ENCODE results near the gene CDK11B. TPM values are rescaled to one million over a fixed set of nuclear protein-coding genes. Genes with fewer than 3 reads are reported as not detected.
"Not testable (repeated sequence)": the region's sequence is repeated elsewhere in the genome, so short reads cannot be mapped to it uniquely, and the experiment has no call there.

The CDK11B gene
- polyA plus RNA-seq, 4 donors: 24.6 to 61.7 (median 45.1) TPM

DNA sequence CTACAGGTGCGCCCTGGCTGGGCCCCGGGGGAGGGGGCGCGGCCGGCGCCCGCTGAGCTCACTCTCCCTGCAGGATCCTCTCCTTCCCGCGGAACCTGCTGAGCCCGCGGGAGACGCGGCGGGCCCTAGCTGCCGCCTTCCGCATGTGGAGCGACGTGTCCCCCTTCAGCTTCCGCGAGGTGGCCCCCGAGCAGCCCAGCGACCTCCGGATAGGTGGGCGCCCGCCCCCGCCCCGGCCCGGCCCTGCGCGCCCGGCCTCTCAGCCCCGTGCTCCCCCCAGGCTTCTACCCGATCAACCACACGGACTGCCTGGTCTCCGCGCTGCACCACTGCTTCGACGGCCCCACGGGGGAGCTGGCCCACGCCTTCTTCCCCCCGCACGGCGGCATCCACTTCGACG lies 41.3 kb upstream of the CDK11B start:
- not testable (repeated sequence) for FAIRE-seq; H3K9me3 ChIP-seq (ENCODE audit: control insufficient read depth in 2 of 2, insufficient read depth in 1 of 2, low read depth in 1 of 2, low read length in 1 of 2); H3K4me1 ChIP-seq (ENCODE audit: control insufficient read depth in 3 of 3, insufficient read depth in 2 of 3, low read depth in 1 of 3, low read length in 2 of 3); H3K27me3 ChIP-seq (ENCODE audit: control insufficient read depth in 3 of 3, insufficient read depth in 3 of 3, low read length in 3 of 3); H3K27ac ChIP-seq (ENCODE audit: low read depth in 1 of 3, low read length in 2 of 3); H3K4me3 ChIP-seq (ENCODE audit: low read depth in 1 of 3, low read length in 3 of 3); DNase-seq
- H3K36me3 ChIP-seq (ENCODE audit: control insufficient read depth in 3 of 3, insufficient read depth in 2 of 3, low read depth in 1 of 3, low read length in 3 of 3): peaks cover 0 to 14% (median 0%) of the 10 kb centered on the region in 3 donors
- WGBS, 3 donors: no CpG with 5 or more reads among the region's 45 CpGs

- H3K27ac ChIP-seq (ENCODE audit: low read depth in 1 of 3, low read length in 2 of 3); H3K4me1 ChIP-seq (ENCODE audit: control insufficient read depth in 3 of 3, insufficient read depth in 2 of 3, low read depth in 1 of 3, low read length in 2 of 3); H3K27me3 ChIP-seq (ENCODE audit: control insufficient read depth in 3 of 3, insufficient read depth in 3 of 3, low read length in 3 of 3); H3K9me3 ChIP-seq (ENCODE audit: control insufficient read depth in 2 of 2, insufficient read depth in 1 of 2, low read depth in 1 of 2, low read length in 1 of 2); H3K4me3 ChIP-seq (ENCODE audit: low read depth in 1 of 3, low read length in 3 of 3); FAIRE-seq; DNase-seq; H3K36me3 ChIP-seq (ENCODE audit: control insufficient read depth in 3 of 3, insufficient read depth in 2 of 3, low read depth in 1 of 3, low read length in 3 of 3): not testable (repeated sequence)
- WGBS, 3 donors: 85 to 96% (median 95%) methylated on average over 4 to 14 of the region's 19 CpGs
Observed at GRCh38 chr1:1699061-1699460, 40.3 kb upstream of the CDK11B start.

- not testable (repeated sequence) for H3K9me3 ChIP-seq (ENCODE audit: control insufficient read depth in 2 of 2, insufficient read depth in 1 of 2, low read depth in 1 of 2, low read length in 1 of 2); H3K4me1 ChIP-seq (ENCODE audit: control insufficient read depth in 3 of 3, insufficient read depth in 2 of 3, low read depth in 1 of 3, low read length in 2 of 3); FAIRE-seq; DNase-seq; H3K4me3 ChIP-seq (ENCODE audit: low read depth in 1 of 3, low read length in 3 of 3); H3K27ac ChIP-seq (ENCODE audit: low read depth in 1 of 3, low read length in 2 of 3); H3K27me3 ChIP-seq (ENCODE audit: control insufficient read depth in 3 of 3, insufficient read depth in 3 of 3, low read length in 3 of 3); H3K36me3 ChIP-seq (ENCODE audit: control insufficient read depth in 3 of 3, insufficient read depth in 2 of 3, low read depth in 1 of 3, low read length in 3 of 3)
- WGBS, 3 donors: 71 to 76% (median 75%) methylated on average over 17 to 21 of the region's 26 CpGs
Observed at GRCh38 chr1:1697358-1698183, 38.8 kb upstream of the CDK11B start.

DNA sequence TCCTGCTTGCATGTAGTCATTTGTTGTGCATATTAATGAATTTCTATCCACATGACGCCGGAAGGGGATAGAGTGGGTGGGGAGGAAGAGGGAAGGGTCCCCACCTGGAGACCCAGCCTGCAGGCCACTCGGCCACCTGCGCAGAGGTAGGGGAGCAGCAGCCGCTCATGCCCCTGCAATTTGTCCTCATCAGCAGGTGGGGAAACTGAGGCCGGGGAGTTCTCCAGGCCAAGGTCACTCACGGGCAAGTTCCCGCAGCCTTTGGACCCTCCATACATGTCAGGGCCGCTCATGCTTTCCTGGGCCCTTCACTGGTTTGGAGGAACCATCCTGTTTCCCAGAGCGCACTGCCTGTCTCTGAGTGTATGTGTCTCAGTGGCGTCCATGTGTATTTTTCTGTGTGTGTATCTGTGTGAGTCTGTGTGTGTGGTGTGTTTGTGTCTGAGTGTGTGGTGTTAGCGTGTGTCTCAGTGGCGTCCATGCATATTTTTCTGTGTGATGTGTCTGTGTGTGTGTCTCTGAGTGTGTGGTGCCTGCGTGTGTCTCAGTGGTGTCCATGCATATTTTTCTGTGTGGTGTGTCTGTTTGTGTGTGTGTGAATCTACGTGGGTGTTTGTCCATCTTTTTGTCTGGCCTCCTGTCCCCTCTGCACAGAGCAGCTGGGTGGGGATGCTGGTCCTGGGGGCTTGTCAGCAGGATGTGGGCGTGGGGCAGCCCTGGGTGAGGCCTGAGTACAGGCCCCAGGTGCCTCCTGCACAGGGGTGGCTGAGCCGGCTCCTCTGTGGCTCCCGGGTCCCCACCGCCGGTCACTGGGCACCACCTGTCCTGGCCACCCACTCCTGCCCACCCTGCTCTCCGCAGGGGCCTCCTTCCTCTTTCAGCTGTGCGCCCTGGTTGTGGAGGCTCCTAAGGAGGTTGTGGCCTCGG lies 37.9 kb upstream of the CDK11B start:
- not testable (repeated sequence) for H3K27ac ChIP-seq (ENCODE audit: low read depth in 1 of 3, low read length in 2 of 3); H3K36me3 ChIP-seq (ENCODE audit: control insufficient read depth in 3 of 3, insufficient read depth in 2 of 3, low read depth in 1 of 3, low read length in 3 of 3); DNase-seq; H3K4me3 ChIP-seq (ENCODE audit: low read depth in 1 of 3, low read length in 3 of 3); FAIRE-seq; H3K27me3 ChIP-seq (ENCODE audit: control insufficient read depth in 3 of 3, insufficient read depth in 3 of 3, low read length in 3 of 3); H3K4me1 ChIP-seq (ENCODE audit: control insufficient read depth in 3 of 3, insufficient read depth in 2 of 3, low read depth in 1 of 3, low read length in 2 of 3); H3K9me3 ChIP-seq (ENCODE audit: control insufficient read depth in 2 of 2, insufficient read depth in 1 of 2, low read depth in 1 of 2, low read length in 1 of 2)
- 85 to 90% (median 86%) methylated on average over 11 to 19 of the region's 23 CpGs for WGBS, 3 donors

DNA sequence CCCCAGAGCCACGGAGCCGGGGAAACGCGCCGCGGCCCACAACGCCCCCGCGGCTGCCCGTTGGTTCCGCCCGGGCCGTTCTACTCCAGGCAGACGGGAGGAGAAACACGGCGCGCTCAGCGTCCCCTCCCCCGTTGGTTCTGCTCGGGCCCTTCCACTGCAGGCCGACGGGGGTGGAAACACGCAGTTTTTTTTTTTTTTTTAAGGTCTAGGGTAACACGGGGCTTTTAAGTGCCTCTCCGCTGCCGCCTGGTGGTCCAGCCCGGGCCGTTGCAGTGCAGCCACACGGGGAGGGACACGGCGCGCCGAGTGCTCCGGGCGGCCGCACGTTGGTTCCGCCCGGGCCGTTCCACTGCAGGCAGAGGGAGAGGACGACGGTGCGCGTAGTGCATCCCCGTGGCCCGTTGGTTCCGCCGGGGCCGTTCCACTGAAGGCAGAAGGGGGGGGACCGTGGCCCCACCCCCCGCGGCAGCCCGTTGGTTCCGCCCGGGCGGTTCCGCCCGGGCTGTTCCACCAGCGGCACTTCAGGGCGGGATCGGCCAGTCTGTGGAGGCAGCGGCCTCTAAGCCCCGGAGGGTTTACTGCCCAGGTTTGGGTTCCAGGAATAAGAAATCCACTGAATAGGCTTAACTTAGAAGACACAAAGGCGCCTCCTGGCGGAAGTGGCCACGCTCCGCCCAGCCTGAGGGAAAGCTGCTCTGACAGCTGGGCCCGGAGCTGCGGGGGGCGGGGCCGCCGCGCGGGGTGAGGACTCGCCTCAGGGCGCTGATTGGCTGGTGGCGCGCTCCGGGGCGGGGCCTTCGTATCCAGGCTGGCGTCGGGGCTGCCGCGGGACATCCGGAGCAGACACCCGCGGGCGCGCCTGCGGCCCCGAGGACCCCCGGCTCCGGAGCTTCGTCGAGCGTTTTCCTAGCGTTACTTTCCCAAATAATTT lies 34.2 kb upstream of the CDK11B start, which contains the start of gene SLC35E2B:
TSS of gene SLC35E2B (minus strand) at position 82 of the 934 bp plus-strand sequence. CDS start 16,096 bp downstream, outside the sequence.
- not testable (repeated sequence) for FAIRE-seq; H3K4me1 ChIP-seq (ENCODE audit: control insufficient read depth in 3 of 3, insufficient read depth in 2 of 3, low read depth in 1 of 3, low read length in 2 of 3); H3K9me3 ChIP-seq (ENCODE audit: control insufficient read depth in 2 of 2, insufficient read depth in 1 of 2, low read depth in 1 of 2, low read length in 1 of 2); H3K27me3 ChIP-seq (ENCODE audit: control insufficient read depth in 3 of 3, insufficient read depth in 3 of 3, low read length in 3 of 3); H3K36me3 ChIP-seq (ENCODE audit: control insufficient read depth in 3 of 3, insufficient read depth in 2 of 3, low read depth in 1 of 3, low read length in 3 of 3)
- 0 to 1% (median 0%) methylated on average over 8 to 23 of the region's 98 CpGs for WGBS, 3 donors
- Histone ChIP-seq H3K27ac (ENCODE audit: low read depth in 1 of 3, low read length in 2 of 3) (peak within 1 kb of the TSS; percentile 60 to 91 (median 80)), H3K4me3 (ENCODE audit: low read depth in 1 of 3, low read length in 3 of 3) (peak within 1 kb of the TSS in 2 of 3 donors; percentile 45 to 58)
- peak; percentile 81 to 89 for DNase-seq

GRCh38 chr1:1692324-1692713 lies 33.5 kb upstream of the CDK11B start:
- not testable (repeated sequence) for H3K27me3 ChIP-seq (ENCODE audit: control insufficient read depth in 3 of 3, insufficient read depth in 3 of 3, low read length in 3 of 3); H3K9me3 ChIP-seq (ENCODE audit: control insufficient read depth in 2 of 2, insufficient read depth in 1 of 2, low read depth in 1 of 2, low read length in 1 of 2); FAIRE-seq; H3K4me1 ChIP-seq (ENCODE audit: control insufficient read depth in 3 of 3, insufficient read depth in 2 of 3, low read depth in 1 of 3, low read length in 2 of 3)
- DNase-seq: peak; percentile 47 to 59
- WGBS, 3 donors: 0% methylated on average over 16 to 32 of the region's 45 CpGs
- Histone ChIP-seq H3K27ac (ENCODE audit: low read depth in 1 of 3, low read length in 2 of 3) (peak overlapping the region; percentile 41 to 91 (median 80)), H3K36me3 (ENCODE audit: control insufficient read depth in 3 of 3, insufficient read depth in 2 of 3, low read depth in 1 of 3, low read length in 3 of 3) (peaks cover 0 to 14% (median 0%) of the 10 kb centered on the region in 3 donors), H3K4me3 (ENCODE audit: low read depth in 1 of 3, low read length in 3 of 3) (peak overlapping the region in 2 of 3 donors; percentile 45 to 58)

GRCh38 chr1:1691443-1691842 lies 32.6 kb upstream of the CDK11B start:
- peaks cover 0 to 21% (median 0%) of the 10 kb centered on the region in 3 donors for H3K36me3 ChIP-seq (ENCODE audit: control insufficient read depth in 3 of 3, insufficient read depth in 2 of 3, low read depth in 1 of 3, low read length in 3 of 3)
- DNase-seq; H3K4me3 ChIP-seq (ENCODE audit: low read depth in 1 of 3, low read length in 3 of 3); H3K27me3 ChIP-seq (ENCODE audit: control insufficient read depth in 3 of 3, insufficient read depth in 3 of 3, low read length in 3 of 3); H3K4me1 ChIP-seq (ENCODE audit: control insufficient read depth in 3 of 3, insufficient read depth in 2 of 3, low read depth in 1 of 3, low read length in 2 of 3); FAIRE-seq; H3K9me3 ChIP-seq (ENCODE audit: control insufficient read depth in 2 of 2, insufficient read depth in 1 of 2, low read depth in 1 of 2, low read length in 1 of 2): not testable (repeated sequence)
- 0% methylated on average over 1 to 4 of the region's 16 CpGs for WGBS, 3 donors
- H3K27ac ChIP-seq (ENCODE audit: low read depth in 1 of 3, low read length in 2 of 3): peak overlapping the region in 1 of 3 donors; percentile 32

Measured in small intestine (tissue), 7 donors.